A549 (cell line): Measurements from ENCODE around the gene RRP8. TPM values are rescaled to one million over a fixed set of nuclear protein-coding genes. Genes with fewer than 3 reads are reported as not detected.

ENCODE experiments used
- ATAC-seq, 2 experiments: fragments of 200-7000 bp in 1 of 2; fragments of >200 bp in 1 of 2; cut with Nextera tagmentation in 1 of 2; cut with Tn5 transposase in 1 of 2; 3 replicates each; pipeline versions ENCODE4 v1.8.0 to v1.9.1; 2018 to 2020; ENCODE audit warnings: mild to moderate bottlenecking in 1 of 2, moderate library complexity in 1 of 2
- CTCF ChIA-PET: fragments of 300-600 bp; sonication (Branson Sonifier 250); formaldehyde crosslinking; extraction: SDS; loops from one replicate; lab custom pipeline; 2021; ENCODE audit warnings: antibody characterized with exemption, inconsistent platforms; lab: Yijun Ruan, JAX
- POLR2A ChIA-PET: fragments of 350-600 bp; formaldehyde crosslinking; extraction: SDS; loops from one replicate; lab custom pipeline; 2021; ENCODE audit warnings: antibody characterized with exemption, inconsistent platforms; lab: Yijun Ruan, JAX
- DNase-seq, 2 experiments: peaks; one replicate each; pipeline versions ENCODE4 v3.0.0 to v3.0.0-alpha.2; 2011 to 2016; ENCODE audit warnings: low read depth in 1 of 2, low spot score in 1 of 2
- FAIRE-seq: peaks from 2 replicates; lab custom pipeline; 2011; peaks lifted over from hg19 to GRCh38; lab: Jason Lieb, UNC
- H3K27ac ChIP-seq, 2 experiments: fragments of >200 bp; sonication (Bioruptor Twin); formaldehyde crosslinking; 3 replicates each; pipeline ENCODE4 v1.5.1; 2016 to 2017
- H3K4me1 ChIP-seq: fragments of >200 bp; sonication (Bioruptor Twin); formaldehyde crosslinking; 3 replicates; pipeline ENCODE4 v1.6.1; 2016
- H3K4me2 ChIP-seq: fragments of >200 bp; sonication (Bioruptor Twin); formaldehyde crosslinking; 3 replicates; pipeline ENCODE4 v1.6.1; 2016
- H3K4me3 ChIP-seq: fragments of >200 bp; sonication (Bioruptor Twin); formaldehyde crosslinking; 3 replicates; pipeline ENCODE4 v1.5.1; 2016
- H3K9me3 ChIP-seq: fragments of >200 bp; sonication (Bioruptor Twin); formaldehyde crosslinking; 3 replicates; pipeline ENCODE4 v1.6.1; 2016
- BCL3 ChIP-seq: fragments of >200 bp; sonication (Bioruptor Twin); formaldehyde crosslinking; IDR thresholded peaks from 3 replicates; pipeline ENCODE4 v1.6.1; 2016
- BHLHE40 ChIP-seq: IDR thresholded peaks from 2 replicates; pipeline ENCODE4 v1.6.1; 2012; ENCODE audit warnings: low read depth, low read length, inconsistent platforms
- CBX2 ChIP-seq: fragments of 200-600 bp; sonication (generic); IDR thresholded peaks from 2 replicates; pipeline ENCODE4 v1.6.1; 2016; ENCODE audit warnings: low read depth, mild to moderate bottlenecking, borderline replicate concordance
- CBX8 ChIP-seq: fragments of 200-600 bp; sonication (generic); IDR thresholded peaks from 2 replicates; pipeline ENCODE4 v1.6.1; 2016
- CHD2 ChIP-seq: fragments of 150-350 bp; IDR thresholded peaks from 2 replicates; pipeline ENCODE4 v1.6.1; 2014; ENCODE audit warnings: low read length; ENCODE audit not compliant: partially characterized antibody
- E2F6 ChIP-seq: IDR thresholded peaks from 2 replicates; pipeline ENCODE4 v1.6.1; 2012; ENCODE audit warnings: low read depth, borderline replicate concordance
- EHF ChIP-seq: fragments of 250-450 bp; sonication (Bioruptor Pico); IDR thresholded peaks from 2 replicates; pipeline ENCODE4 v1.5.0; 2020; ENCODE audit warnings: mild to moderate bottlenecking
- EP300 ChIP-seq, 2 experiments: fragments of >200 bp; sonication (Bioruptor Twin); formaldehyde crosslinking; IDR thresholded peaks; 2 replicates in 1 of 2; 3 replicates in 1 of 2; pipeline ENCODE4 v1.6.1; 2016 to 2017
- ESRRA ChIP-seq: fragments of 150-350 bp; IDR thresholded peaks from 2 replicates; pipeline ENCODE4 v1.6.1; 2014; ENCODE audit warnings: mild to moderate bottlenecking, low read length, borderline replicate concordance
- GATA3 ChIP-seq: IDR thresholded peaks from 2 replicates; pipeline ENCODE4 v1.6.1; 2012; ENCODE audit warnings: borderline replicate concordance
- HES2 ChIP-seq: fragments of >200 bp; sonication (Bioruptor Twin); formaldehyde crosslinking; IDR thresholded peaks from 2 replicates; pipeline ENCODE4 v1.6.1; 2016
- HEYL ChIP-seq: fragments of 250-450 bp; sonication (Bioruptor Pico); IDR thresholded peaks from 2 replicates; pipeline ENCODE4 v1.8.0; 2021; ENCODE audit warnings: mild to moderate bottlenecking, moderate library complexity
- HOXB5 ChIP-seq: fragments of 250-450 bp; sonication (Bioruptor Pico); IDR thresholded peaks from 2 replicates; pipeline ENCODE4 v1.5.0; 2020; ENCODE audit warnings: mild to moderate bottlenecking, moderate library complexity
- JUN ChIP-seq, 2 experiments: fragments of >200 bp; sonication (Bioruptor Twin); formaldehyde crosslinking; IDR thresholded peaks; 2 replicates in 1 of 2; 3 replicates in 1 of 2; pipeline ENCODE4 v1.6.1; 2016 to 2017
- JUNB ChIP-seq: fragments of >200 bp; sonication (Bioruptor Twin); formaldehyde crosslinking; IDR thresholded peaks from 2 replicates; pipeline ENCODE4 v1.6.1; 2016
- KDM5A ChIP-seq: fragments of 200-600 bp; sonication (generic); IDR thresholded peaks from 2 replicates; pipeline ENCODE4 v1.6.1; 2016; ENCODE audit warnings: antibody characterized with exemption, mild to moderate bottlenecking
- MAFK ChIP-seq: fragments of 450-650 bp; IDR thresholded peaks from 2 replicates; pipeline ENCODE4 v1.6.1; 2014; ENCODE audit not compliant: partially characterized antibody
- MAZ ChIP-seq: fragments of 150-350 bp; IDR thresholded peaks from 2 replicates; pipeline ENCODE4 v1.6.1; 2014; ENCODE audit warnings: antibody characterized with exemption, low read depth, low read length, borderline replicate concordance
- MYC ChIP-seq: IDR thresholded peaks from 2 replicates; pipeline ENCODE4 v1.6.1; 2012; ENCODE audit warnings: mild to moderate bottlenecking, inconsistent platforms, low read length, improper control_type of control experiment, borderline replicate concordance
- NFE2L2 ChIP-seq: fragments of 150-350 bp; conservative IDR thresholded peaks from 2 replicates; pipeline ENCODE4 v1.6.1; 2014; ENCODE audit warnings: low read length
- NPAS2 ChIP-seq: fragments of 250-450 bp; sonication (Bioruptor Pico); IDR thresholded peaks from 2 replicates; pipeline ENCODE4 v1.8.0; 2022; ENCODE audit warnings: mild to moderate bottlenecking, moderate library complexity, borderline replicate concordance
- NR3C1 ChIP-seq: fragments of >200 bp; sonication (Bioruptor Twin); formaldehyde crosslinking; IDR thresholded peaks from 3 replicates; pipeline ENCODE4 v1.6.1; 2017
- PHF8 ChIP-seq: fragments of 200-600 bp; sonication (generic); IDR thresholded peaks from 2 replicates; pipeline ENCODE4 v1.6.1; 2016; ENCODE audit warnings: low read depth, mild to moderate bottlenecking, antibody characterized with exemption, moderate library complexity, borderline replicate concordance
- POLR2A ChIP-seq: IDR thresholded peaks from 2 replicates; pipeline ENCODE4 v1.6.1; 2012; ENCODE audit warnings: mild to moderate bottlenecking, low read length
- RARB ChIP-seq: fragments of 250-450 bp; sonication (Bioruptor Pico); IDR thresholded peaks from 2 replicates; pipeline ENCODE4 v1.8.0; 2021; ENCODE audit warnings: mild to moderate bottlenecking, moderate library complexity
- RFX5 ChIP-seq: fragments of 450-650 bp; IDR thresholded peaks from 2 replicates; pipeline ENCODE4 v1.7.1; 2014; ENCODE audit warnings: antibody characterized with exemption, mild to moderate bottlenecking, moderate library complexity
- SMC3 ChIP-seq: fragments of >200 bp; sonication (Bioruptor Twin); formaldehyde crosslinking; IDR thresholded peaks from 3 replicates; pipeline ENCODE4 v1.6.1; 2018; ENCODE audit warnings: inconsistent platforms
- TP53 ChIP-seq: fragments of 250-450 bp; sonication (Bioruptor Pico); IDR thresholded peaks from 2 replicates; pipeline ENCODE4 v1.5.0; 2021; ENCODE audit warnings: mild to moderate bottlenecking, moderate library complexity
- USF2 ChIP-seq: fragments of 450-650 bp; IDR thresholded peaks from 2 replicates; pipeline ENCODE4 v1.6.1; 2014; ENCODE audit warnings: antibody characterized with exemption
- ZC3H11A ChIP-seq: fragments of 450-650 bp; IDR thresholded peaks from 2 replicates; pipeline ENCODE4 v1.6.1; 2014; ENCODE audit warnings: antibody characterized with exemption, mild to moderate bottlenecking
- ZNF302 ChIP-seq: fragments of 250-450 bp; sonication (Bioruptor Pico); IDR thresholded peaks from 2 replicates; pipeline ENCODE4 v1.9.0; 2021; ENCODE audit warnings: inconsistent platforms, mild to moderate bottlenecking, moderate library complexity
- WGBS: methylation state at CpG from one replicate; pipeline ENCODE4 v1.1.6; 2017; ENCODE audit errors: missing lambda C conversion rate; 5-methylcytosine and 5-hydroxymethylcytosine counted together
- polyA plus RNA-seq, 4 experiments: library from polyadenylated mRNA; depleted of rRNA in 3 of 4; stranded (reverse); fragments of >200 nt; fragmentation: RNase III in 1 of 4; extraction: RNeasy Plus Mini Kit Qiagen cat#74134 plus additional on column Dnase treatment in 1 of 4; gene quantifications; 2 replicates in 3 of 4; 3 replicates in 1 of 4; pipeline ENCODE4 v1.2.3, GENCODE V29; 2011 to 2017
- TF ChIP-seq, protein P1 (sequence below): IDR thresholded peaks from 2 replicates; pipeline ENCODE4 v1.6.1; 2012

The RRP8 gene
- polyA plus RNA-seq, 2 of the 4 experiments (the other 2 are of a cell fraction) = 14.5 to 25.9 TPM

DNA sequence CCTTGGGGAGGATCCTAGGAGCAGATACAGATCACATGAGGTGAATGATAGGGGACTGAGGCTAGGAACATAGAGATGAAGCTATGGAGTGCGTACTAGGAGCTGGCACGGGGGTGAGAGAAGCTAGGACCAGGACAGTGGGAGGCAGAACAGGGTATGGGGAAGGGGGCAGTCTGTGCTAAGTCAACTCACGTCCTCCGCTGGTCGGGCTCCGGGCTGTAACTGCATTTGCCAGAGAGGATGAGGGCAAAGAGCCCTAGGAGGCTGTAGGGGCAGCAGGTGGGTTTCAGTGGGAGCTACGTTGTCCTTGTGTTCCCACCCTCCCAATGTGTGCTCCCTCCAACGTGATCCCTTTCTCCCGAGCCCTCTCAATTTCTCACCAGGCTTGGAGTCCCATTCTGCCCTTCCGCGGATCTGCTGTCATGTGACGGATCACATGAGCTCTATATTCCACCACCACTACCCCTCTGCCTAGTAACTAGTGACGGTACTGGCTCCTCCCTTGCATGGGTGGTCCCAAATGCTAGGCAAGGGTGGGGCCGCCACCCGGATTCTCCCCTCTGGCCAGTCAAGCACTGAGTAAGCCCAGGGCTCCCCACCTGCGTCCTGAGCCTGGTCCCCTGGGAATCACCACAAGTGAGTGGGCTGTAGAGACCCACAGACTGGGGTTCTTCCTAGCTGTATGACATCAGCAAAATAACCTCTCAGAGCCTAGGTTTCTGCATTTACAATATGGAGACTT lies 15.8 kb upstream of the RRP8 start, which contains the start of gene TPP1:
Gene TPP1 (minus strand): TSS at position 419 of the 742 bp plus-strand sequence. CDS start 22 bp downstream, at position 397.
- ChIA-PET CTCF (interaction anchor here (0.6 to 3.0 kb wide), 11 partner anchors 8 to 266 kb away, joined by 3 to 19 read pairs (median 4); partner anchors contain the start of genes ILK, MRPL17 and RRP8), POLR2A (interaction anchor here (0.6 to 1.5 kb wide), 4 partner anchors 11 to 82 kb away, joined by 3 to 11 read pairs (median 4); partner anchors contain the start of gene MRPL17)
- WGBS = under 1% methylated on average over 16 of the region's 16 CpGs

DNA sequence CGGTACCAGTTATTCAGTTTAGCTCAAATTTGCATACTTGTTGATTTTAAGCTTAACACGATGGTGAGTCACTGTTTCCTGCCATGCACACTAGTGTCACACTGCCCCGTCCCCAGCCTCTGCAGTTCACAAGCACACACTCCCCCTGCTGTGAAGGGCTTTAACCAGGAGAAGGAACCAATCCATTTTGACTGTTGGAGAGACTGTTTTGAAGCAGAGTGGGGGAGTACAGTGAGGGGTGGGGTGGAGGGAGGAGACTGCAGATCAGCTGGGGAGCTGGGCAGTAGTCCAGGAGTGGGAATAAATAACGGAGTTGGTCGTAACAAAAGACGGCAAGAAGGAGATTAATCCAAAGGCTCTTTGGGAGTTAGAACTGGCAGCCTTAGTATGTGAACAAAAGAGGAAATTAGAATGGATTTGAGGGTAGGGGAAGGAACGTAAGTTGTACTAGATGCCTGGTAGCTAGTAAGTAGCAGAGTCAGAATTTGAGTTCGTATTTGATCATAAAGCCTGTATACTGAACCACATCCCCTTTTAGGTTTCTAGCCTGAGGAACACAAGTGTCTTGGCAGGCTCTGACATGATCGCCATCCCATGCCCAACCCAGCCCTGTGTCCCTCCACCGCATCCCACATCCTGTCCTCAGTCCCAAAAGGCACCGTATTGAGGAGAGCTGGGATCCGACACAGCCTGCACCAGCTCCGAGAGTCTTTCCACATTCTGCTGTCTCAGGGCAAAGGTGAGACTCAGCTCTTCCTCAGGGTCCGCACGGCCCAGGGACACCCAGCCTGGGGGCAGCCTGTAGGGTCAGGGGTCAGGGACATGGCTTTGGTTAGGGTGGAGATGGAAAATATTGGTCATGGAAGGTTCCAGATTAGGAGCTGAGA lies 14.9 kb upstream of the RRP8 start:
- FAIRE-seq (no peak), DNase-seq (no peak), ATAC-seq (peak in 1 of 2 experiments; percentile 4; a peak in 3 of 6 replicates)
- ChIA-PET POLR2A (interaction anchor here (0.6 to 1.5 kb wide), 6 partner anchors 10 to 196 kb away, joined by 3 to 11 read pairs (median 4); partner anchors contain the start of gene MRPL17), CTCF (interaction anchor here (0.7 to 2.4 kb wide), 7 partner anchors 12 to 87 kb away, joined by 3 to 10 read pairs (median 4); partner anchors contain the start of genes ILK, MRPL17 and RRP8)
- H3K4me2 ChIP-seq = peak overlapping the region; percentile 88
- H3K4me3 ChIP-seq = peak overlapping the region; percentile 70
- no peaks in the 10 kb centered on the region for H3K9me3 ChIP-seq
- H3K4me1 ChIP-seq = peaks cover 12% of the 10 kb centered on the region; the same call in 2 of the 3 replicates
- peak overlapping the region; percentile 80 to 90 for H3K27ac ChIP-seq
- WGBS = 78% methylated on average over 13 of the region's 15 CpGs
- TF ChIP-seq, protein P1, sequence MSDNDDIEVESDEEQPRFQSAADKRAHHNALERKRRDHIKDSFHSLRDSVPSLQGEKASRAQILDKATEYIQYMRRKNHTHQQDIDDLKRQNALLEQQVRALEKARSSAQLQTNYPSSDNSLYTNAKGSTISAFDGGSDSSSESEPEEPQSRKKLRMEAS = no peak
- TF ChIP-seq EP300 (IDR thresholded peaks at IDR 0.05) (no peak), MAZ (no peak), NPAS2 (CRISPR knock-in tag) (no peak), CHD2 (no peak), ZNF302 (CRISPR knock-in tag) (no peak), USF2 (no peak), RARB (CRISPR knock-in tag) (no peak), MAFK (no peak), ESRRA (no peak), ZC3H11A (no peak), HEYL (CRISPR knock-in tag) (no peak)

More for the DNA sequence above, 15.8 kb upstream of the RRP8 start, which contains the start of gene TPP1:
- H3K4me3 ChIP-seq = peak within 1 kb of the TSS; percentile 70
- peak; percentile 94 to 99 for DNase-seq
- FAIRE-seq = peak; percentile 98
- ATAC-seq = peak; percentile 92 to 99
- H3K4me1 ChIP-seq = peaks cover 12% of the 10 kb centered on the region; the same call in 2 of the 3 replicates
- no peak for TF ChIP-seq E2F6
- TF ChIP-seq GATA3 = no peak
- TF ChIP-seq EHF = no peak
- TF ChIP-seq KDM5A = peak; percentile 84
- TF ChIP-seq PHF8 = peak; percentile 40; the same call in 1 of the 2 replicates
- no peak for TF ChIP-seq MYC
- no peak for TF ChIP-seq CBX2
- TF ChIP-seq SMC3 = no peak
- peak; percentile 69 for TF ChIP-seq POLR2A
- no peak for TF ChIP-seq NR3C1
- TF ChIP-seq TP53 (CRISPR knock-in tag) = no peak
- no peak for TF ChIP-seq CBX8
- TF ChIP-seq HES2 = no peak
- TF ChIP-seq NPAS2 (CRISPR knock-in tag) = no peak
- TF ChIP-seq, protein P1 = peak; percentile 63; the same call in 1 of the 2 replicates
- no peak for TF ChIP-seq HOXB5 (CRISPR knock-in tag)
- TF ChIP-seq JUNB = no peak
- TF ChIP-seq JUN (IDR thresholded peaks at IDR 0.05) = peak; percentile 34 to 77; a peak in 3 of 5 replicates
- TF ChIP-seq NFE2L2 = no peak
- peak; percentile 100 for TF ChIP-seq RFX5
- peak; percentile 10; the same call in 1 of the 2 replicates for TF ChIP-seq BHLHE40
- peak; percentile 99 for TF ChIP-seq USF2
- peak; percentile 74; the same call in 1 of the 3 replicates for TF ChIP-seq BCL3
- no peaks in the 10 kb centered on the region for H3K9me3 ChIP-seq
- H3K27ac ChIP-seq = peak within 1 kb of the TSS; percentile 80 to 90
- H3K4me2 ChIP-seq = peak within 1 kb of the TSS; percentile 88
